ENCODE data around the gene XPNPEP3.
"Not testable (repeated sequence)": the region's sequence is repeated elsewhere in the genome, so short reads cannot be mapped to it uniquely, and the experiment has no call there.

XPNPEP3 gene

GRCh38 chr22:40855071-40855978 lies 1.6 kb upstream of the XPNPEP3 start:
- FAIRE-seq = no peak
- DNase-seq (ENCODE audit: extremely low spot score, insufficient read length, low read depth) = no peak

GRCh38 chr22:40855979-40856512 lies 902 bp upstream of the XPNPEP3 start:
- FAIRE-seq = no peak
- DNase-seq (ENCODE audit: extremely low spot score, insufficient read length, low read depth) = no peak

GRCh38 chr22:40857309-40857855 lies 434 bp downstream of the XPNPEP3 start:
- FAIRE-seq = no peak

GRCh38 chr22:40862013-40862412 lies 5.1 kb downstream of the XPNPEP3 start, which contains the start of gene DNAJB7:
TSS of gene DNAJB7 (minus strand) at chr22:40862113. CDS start at chr22:40861994, 119 bp downstream.
- DNase-seq (ENCODE audit: extremely low spot score, insufficient read length, low read depth) (no peak), FAIRE-seq (no peak)

More at GRCh38 chr22:40857309-40857855, 434 bp downstream of the XPNPEP3 start:
- no peak for DNase-seq (ENCODE audit: extremely low spot score, insufficient read length, low read depth)

- DNase-seq (ENCODE audit: extremely low spot score, insufficient read length, low read depth) (no peak), FAIRE-seq (no peak)
Measured at GRCh38 chr22:40862537-40862936, 5.6 kb downstream of the XPNPEP3 start.

GRCh38 chr22:40867109-40867508 lies 10.2 kb downstream of the XPNPEP3 start:
- DNase-seq (ENCODE audit: extremely low spot score, insufficient read length, low read depth) (no peak), FAIRE-seq (no peak)

- not testable (repeated sequence) for DNase-seq (ENCODE audit: extremely low spot score, insufficient read length, low read depth); FAIRE-seq
Measured at GRCh38 chr22:40868379-40868778, 11.4 kb downstream of the XPNPEP3 start.

GRCh38 chr22:40874016-40874415 lies 17.1 kb downstream of the XPNPEP3 start:
- DNase-seq (ENCODE audit: extremely low spot score, insufficient read length, low read depth) (no peak), FAIRE-seq (no peak)

- DNase-seq (ENCODE audit: extremely low spot score, insufficient read length, low read depth) (no peak), FAIRE-seq (no peak)
Measured at GRCh38 chr22:40875111-40875510, 18.2 kb downstream of the XPNPEP3 start.

GRCh38 chr22:40876907-40877306 lies 20.0 kb downstream of the XPNPEP3 start:
- DNase-seq (ENCODE audit: extremely low spot score, insufficient read length, low read depth) (no peak), FAIRE-seq (no peak)

GRCh38 chr22:40877488-40877887 lies 20.5 kb downstream of the XPNPEP3 start:
- FAIRE-seq = no peak
- DNase-seq (ENCODE audit: extremely low spot score, insufficient read length, low read depth) = no peak

GRCh38 chr22:40878922-40879321 lies 22.0 kb downstream of the XPNPEP3 start:
- FAIRE-seq (no peak), DNase-seq (ENCODE audit: extremely low spot score, insufficient read length, low read depth) (no peak)

GRCh38 chr22:40889116-40889515 lies 32.2 kb downstream of the XPNPEP3 start:
- FAIRE-seq (no peak), DNase-seq (ENCODE audit: extremely low spot score, insufficient read length, low read depth) (no peak)

GRCh38 chr22:40890881-40891280 lies 33.9 kb downstream of the XPNPEP3 start:
- DNase-seq (ENCODE audit: extremely low spot score, insufficient read length, low read depth) = no peak
- no peak for FAIRE-seq

GRCh38 chr22:40894417-40894816 lies 37.5 kb downstream of the XPNPEP3 start:
- FAIRE-seq (no peak), DNase-seq (ENCODE audit: extremely low spot score, insufficient read length, low read depth) (no peak)

- FAIRE-seq = peak; percentile 81
- peak; percentile 9 for DNase-seq (ENCODE audit: extremely low spot score, insufficient read length, low read depth)
Measured at GRCh38 chr22:40898850-40899357, 42.0 kb downstream of the XPNPEP3 start.

GRCh38 chr22:40904101-40904500 lies 47.2 kb downstream of the XPNPEP3 start:
- DNase-seq (ENCODE audit: extremely low spot score, insufficient read length, low read depth) (no peak), FAIRE-seq (no peak)

- DNase-seq (ENCODE audit: extremely low spot score, insufficient read length, low read depth) = no peak
- no peak for FAIRE-seq
Measured at GRCh38 chr22:40908895-40909294, 51.9 kb downstream of the XPNPEP3 start.

- FAIRE-seq (no peak), DNase-seq (ENCODE audit: extremely low spot score, insufficient read length, low read depth) (no peak)
Measured at GRCh38 chr22:40911772-40912171, 54.8 kb downstream of the XPNPEP3 start.

- not testable (repeated sequence) for FAIRE-seq; DNase-seq (ENCODE audit: extremely low spot score, insufficient read length, low read depth)
Measured at GRCh38 chr22:40912987-40913386, 56.0 kb downstream of the XPNPEP3 start.

- no peak for FAIRE-seq
- no peak for DNase-seq (ENCODE audit: extremely low spot score, insufficient read length, low read depth)
Measured at GRCh38 chr22:40919446-40919845, 62.5 kb downstream of the XPNPEP3 start.

Measured in GM18507 (cell line).